Measurements from ENCODE around the gene TXNDC16. TPM values are rescaled to one million over a fixed set of nuclear protein-coding genes. Genes with fewer than 3 reads are reported as not detected.

The TXNDC16 gene
- total RNA-seq, 1 experiment from 2014 or later: 10.9 TPM

DNA sequence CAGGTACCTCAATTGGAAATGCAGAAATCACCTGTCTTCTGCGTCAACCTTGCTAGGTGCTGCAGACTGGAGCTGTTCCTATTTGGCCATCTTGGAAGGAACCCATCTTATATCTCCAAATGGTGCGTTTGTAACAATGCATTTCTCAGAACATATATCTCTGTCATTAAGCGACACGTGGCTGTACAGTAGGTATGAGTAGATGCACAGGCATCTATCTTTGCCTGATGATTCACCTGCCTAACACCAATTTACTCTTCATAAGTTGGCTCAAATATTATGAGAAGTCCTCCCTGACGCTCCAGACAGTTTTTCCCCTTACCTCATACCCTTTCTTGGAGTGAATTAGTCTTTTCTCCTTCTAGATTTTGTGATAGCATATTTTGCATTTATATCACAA, 44.6 kb upstream of the TXNDC16 start:
- H3K36me3 Mint-ChIP-seq: peaks cover 31% of the 10 kb centered on the region
- H3K27me3 Mint-ChIP-seq (ENCODE audit: low read depth): no peaks in the 10 kb centered on the region; the same call in 1 of the 2 replicates

DNA sequence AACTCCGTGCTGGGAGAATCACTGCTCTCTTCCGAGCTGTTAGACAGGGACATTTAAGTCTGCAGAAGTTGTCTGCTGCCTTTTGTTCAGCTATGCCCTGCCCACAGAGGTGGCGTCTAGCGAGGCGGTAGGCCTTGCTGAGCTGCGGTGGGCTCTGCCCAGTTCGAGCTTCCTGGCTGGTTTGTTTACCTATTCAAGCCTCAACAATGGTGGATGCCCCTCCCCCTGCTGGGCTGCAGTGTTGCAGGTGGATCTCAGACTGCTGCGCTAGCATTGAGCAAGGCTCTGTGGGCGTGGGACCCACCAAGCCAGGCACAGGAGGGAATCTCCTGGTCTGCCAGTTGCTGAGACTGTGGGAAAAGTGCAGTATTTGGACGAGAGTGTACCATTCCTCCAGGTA, 44.0 kb upstream of the TXNDC16 start:
- Mint-ChIP-seq H3K9me3 (peaks cover 39% of the 10 kb centered on the region), H3K36me3 (peaks cover 31% of the 10 kb centered on the region), H3K27me3 (ENCODE audit: low read depth) (no peaks in the 10 kb centered on the region; the same call in 1 of the 2 replicates), H3K4me1 (peaks cover 9% of the 10 kb centered on the region), H3K27ac (no peak overlapping the region), H3K4me3 (no peak overlapping the region)
- peak; percentile 79 for ATAC-seq
- CTCF ChIA-PET: interaction anchor here (1.4 kb wide), 1 partner anchor 44 kb away, joined by 5 read pairs; the partner anchor contains the start of genes GPR137C and TXNDC16
- TF ChIP-seq ZNF232 (CRISPR knock-in tag; IDR thresholded peaks at IDR 0.05) (no peak), CREM (CRISPR knock-in tag; IDR thresholded peaks at IDR 0.05) (no peak), SOX15 (CRISPR knock-in tag; IDR thresholded peaks at IDR 0.05) (no peak), FOXP1 (CRISPR knock-in tag; IDR thresholded peaks at IDR 0.05; ENCODE audit: borderline replicate concordance) (0 out of 2 replicates have a peak, but pooled peaks have one; percentile 34), FOXK1 (CRISPR knock-in tag; IDR thresholded peaks at IDR 0.05) (peak; percentile 46; the same call in 1 of the 2 replicates)
- TF ChIP-seq, protein P1, sequence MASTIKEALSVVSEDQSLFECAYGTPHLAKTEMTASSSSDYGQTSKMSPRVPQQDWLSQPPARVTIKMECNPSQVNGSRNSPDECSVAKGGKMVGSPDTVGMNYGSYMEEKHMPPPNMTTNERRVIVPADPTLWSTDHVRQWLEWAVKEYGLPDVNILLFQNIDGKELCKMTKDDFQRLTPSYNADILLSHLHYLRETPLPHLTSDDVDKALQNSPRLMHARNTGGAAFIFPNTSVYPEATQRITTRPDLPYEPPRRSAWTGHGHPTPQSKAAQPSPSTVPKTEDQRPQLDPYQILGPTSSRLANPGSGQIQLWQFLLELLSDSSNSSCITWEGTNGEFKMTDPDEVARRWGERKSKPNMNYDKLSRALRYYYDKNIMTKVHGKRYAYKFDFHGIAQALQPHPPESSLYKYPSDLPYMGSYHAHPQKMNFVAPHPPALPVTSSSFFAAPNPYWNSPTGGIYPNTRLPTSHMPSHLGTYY (CRISPR knock-in tag; IDR thresholded peaks at IDR 0.05): no peak
- peak; percentile 50 for DNase-seq (ENCODE audit: low spot score)
- POLR2A ChIA-PET: interaction anchor here (0.7 kb wide), 1 partner anchor 44 kb away, joined by 3 read pairs; the partner anchor contains the start of genes GPR137C and TXNDC16

More for the DNA sequence above, 44.6 kb upstream of the TXNDC16 start:
- no peak for DNase-seq (ENCODE audit: low spot score)
- ChIA-PET CTCF (interaction anchor here (1.4 kb wide), 1 partner anchor 45 kb away, joined by 5 read pairs; the partner anchor contains the start of genes GPR137C and TXNDC16), POLR2A (no interaction called here)
- no peak for ATAC-seq
- peaks cover 37% of the 10 kb centered on the region for H3K9me3 Mint-ChIP-seq
- H3K27ac Mint-ChIP-seq: no peak overlapping the region
- TF ChIP-seq TCF7 (CRISPR knock-in tag; IDR thresholded peaks at IDR 0.05; ENCODE audit: low read depth) (no peak), ATF2 (CRISPR knock-in tag; IDR thresholded peaks at IDR 0.05; ENCODE audit: borderline replicate concordance, low read depth) (no peak), ZNF317 (CRISPR knock-in tag; IDR thresholded peaks at IDR 0.05; ENCODE audit: borderline replicate concordance, low read depth) (no peak), SMAD3 (CRISPR knock-in tag; IDR thresholded peaks at IDR 0.05; ENCODE audit: borderline replicate concordance) (no peak), KAT7 (CRISPR knock-in tag; IDR thresholded peaks at IDR 0.05; ENCODE audit: borderline replicate concordance) (no peak), NFATC4 (CRISPR knock-in tag; IDR thresholded peaks at IDR 0.05) (no peak), SMAD4 (CRISPR knock-in tag; IDR thresholded peaks at IDR 0.05) (no peak)
- TF ChIP-seq, protein P2, sequence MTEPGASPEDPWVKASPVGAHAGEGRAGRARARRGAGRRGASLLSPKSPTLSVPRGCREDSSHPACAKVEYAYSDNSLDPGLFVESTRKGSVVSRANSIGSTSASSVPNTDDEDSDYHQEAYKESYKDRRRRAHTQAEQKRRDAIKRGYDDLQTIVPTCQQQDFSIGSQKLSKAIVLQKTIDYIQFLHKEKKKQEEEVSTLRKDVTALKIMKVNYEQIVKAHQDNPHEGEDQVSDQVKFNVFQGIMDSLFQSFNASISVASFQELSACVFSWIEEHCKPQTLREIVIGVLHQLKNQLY (CRISPR knock-in tag; IDR thresholded peaks at IDR 0.05): no peak
- TF ChIP-seq, protein P3, sequence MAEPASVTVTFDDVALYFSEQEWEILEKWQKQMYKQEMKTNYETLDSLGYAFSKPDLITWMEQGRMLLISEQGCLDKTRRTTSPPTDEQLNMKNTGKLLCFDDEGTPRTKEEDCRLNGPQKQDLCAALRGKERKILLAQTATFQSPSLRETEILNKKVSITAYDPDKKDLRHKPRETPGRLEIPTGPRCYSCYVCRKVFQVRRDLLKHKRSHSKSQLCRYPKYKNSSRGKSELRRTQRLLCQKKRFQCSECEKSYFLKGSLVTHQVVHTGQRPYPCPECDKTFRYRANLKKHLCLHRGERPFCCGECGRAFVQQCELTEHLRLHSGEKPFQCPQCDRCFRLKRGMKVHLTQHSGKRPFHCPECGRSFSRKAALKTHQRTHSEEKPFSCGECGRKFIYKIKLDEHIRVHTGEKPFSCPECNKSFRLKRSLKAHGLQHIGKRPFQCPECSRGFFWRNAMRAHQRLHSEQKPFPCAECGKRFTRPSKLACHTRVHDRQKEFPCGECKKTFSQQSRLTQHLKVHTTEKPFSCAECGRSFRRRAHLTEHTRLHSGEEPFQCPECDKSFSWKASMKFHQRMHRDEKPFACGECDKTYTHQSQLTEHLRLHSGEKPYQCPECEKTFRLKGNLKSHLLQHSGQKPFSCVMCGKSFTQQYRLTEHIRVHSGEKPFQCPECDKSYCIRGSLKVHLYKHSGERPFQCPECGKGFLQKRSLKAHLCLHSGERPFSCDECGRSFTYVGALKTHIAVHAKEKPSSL (CRISPR knock-in tag; conservative IDR thresholded peaks at IDR 0.05): no peak
- peaks cover 9% of the 10 kb centered on the region for H3K4me1 Mint-ChIP-seq
- H3K4me3 Mint-ChIP-seq: no peak overlapping the region

- CTCF ChIA-PET: no interaction called here
- ATAC-seq: no peak
Measured at GRCh38 chr14:52590318-52590717, 38.0 kb upstream of the TXNDC16 start.

More at GRCh38 chr14:52590318-52590717, 38.0 kb upstream of the TXNDC16 start:
- Mint-ChIP-seq H3K4me3 (no peak overlapping the region), H3K27ac (no peak overlapping the region), H3K9me3 (peaks cover 27% of the 10 kb centered on the region), H3K36me3 (peaks cover 16% of the 10 kb centered on the region), H3K27me3 (ENCODE audit: low read depth) (no peaks in the 10 kb centered on the region; the same call in 1 of the 2 replicates), H3K4me1 (peaks cover 3% of the 10 kb centered on the region; the same call in 1 of the 2 replicates)
- no peak for DNase-seq (ENCODE audit: low spot score)
- POLR2A ChIA-PET: no interaction called here
- TF ChIP-seq KAT7 (CRISPR knock-in tag; IDR thresholded peaks at IDR 0.05; ENCODE audit: borderline replicate concordance) (no peak), ZNF121 (CRISPR knock-in tag; IDR thresholded peaks at IDR 0.05) (no peak), ZNF138 (CRISPR knock-in tag; conservative IDR thresholded peaks at IDR 0.05) (no peak), AFF4 (CRISPR knock-in tag; IDR thresholded peaks at IDR 0.05; ENCODE audit: borderline replicate concordance) (no peak), OVOL2 (CRISPR knock-in tag; IDR thresholded peaks at IDR 0.05; ENCODE audit: borderline replicate concordance) (no peak), RORB (CRISPR knock-in tag; IDR thresholded peaks at IDR 0.05) (no peak), SOX15 (CRISPR knock-in tag; IDR thresholded peaks at IDR 0.05) (no peak), ZNF423 (CRISPR knock-in tag; IDR thresholded peaks at IDR 0.05) (no peak), NR3C1 (CRISPR knock-in tag; conservative IDR thresholded peaks at IDR 0.05; ENCODE audit: low read depth) (no peak)
